ENCODE results near the gene IGFBP6.

IGFBP6 gene

DNA sequence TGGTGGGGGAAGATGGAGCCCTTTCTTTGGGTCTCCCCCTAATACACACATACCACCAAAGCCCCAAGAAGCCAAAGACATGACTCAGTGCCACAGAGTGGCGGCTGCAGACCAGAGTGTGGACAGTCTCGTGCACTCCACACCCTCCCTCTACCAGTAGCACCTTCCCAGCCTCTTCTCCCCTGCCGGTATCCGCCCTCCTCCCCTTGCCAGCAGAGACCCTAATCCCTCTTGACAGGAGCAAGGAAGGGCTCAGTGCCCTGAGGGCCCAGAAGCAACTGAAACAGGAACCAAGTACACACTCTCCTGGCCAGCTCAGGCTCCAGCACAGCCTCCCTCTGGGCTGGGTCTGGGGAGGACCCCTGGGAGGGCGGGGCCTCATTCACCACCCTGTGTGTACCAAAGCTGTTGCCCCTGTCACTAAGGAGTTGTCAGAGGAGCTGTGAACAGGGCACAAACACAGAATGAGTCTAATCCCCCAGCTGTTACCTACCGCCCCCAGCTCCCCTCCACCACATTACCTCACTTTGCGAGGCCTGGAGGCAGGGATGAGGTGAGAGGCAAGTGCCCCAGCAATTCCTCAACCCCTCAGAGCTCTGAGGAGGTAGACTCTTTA lies 26.5 kb upstream of the IGFBP6 start:
- no peak for DNase-seq (ENCODE audit: insufficient read length, low spot score)
- FAIRE-seq: no peak
- TF ChIP-seq, protein P1, sequence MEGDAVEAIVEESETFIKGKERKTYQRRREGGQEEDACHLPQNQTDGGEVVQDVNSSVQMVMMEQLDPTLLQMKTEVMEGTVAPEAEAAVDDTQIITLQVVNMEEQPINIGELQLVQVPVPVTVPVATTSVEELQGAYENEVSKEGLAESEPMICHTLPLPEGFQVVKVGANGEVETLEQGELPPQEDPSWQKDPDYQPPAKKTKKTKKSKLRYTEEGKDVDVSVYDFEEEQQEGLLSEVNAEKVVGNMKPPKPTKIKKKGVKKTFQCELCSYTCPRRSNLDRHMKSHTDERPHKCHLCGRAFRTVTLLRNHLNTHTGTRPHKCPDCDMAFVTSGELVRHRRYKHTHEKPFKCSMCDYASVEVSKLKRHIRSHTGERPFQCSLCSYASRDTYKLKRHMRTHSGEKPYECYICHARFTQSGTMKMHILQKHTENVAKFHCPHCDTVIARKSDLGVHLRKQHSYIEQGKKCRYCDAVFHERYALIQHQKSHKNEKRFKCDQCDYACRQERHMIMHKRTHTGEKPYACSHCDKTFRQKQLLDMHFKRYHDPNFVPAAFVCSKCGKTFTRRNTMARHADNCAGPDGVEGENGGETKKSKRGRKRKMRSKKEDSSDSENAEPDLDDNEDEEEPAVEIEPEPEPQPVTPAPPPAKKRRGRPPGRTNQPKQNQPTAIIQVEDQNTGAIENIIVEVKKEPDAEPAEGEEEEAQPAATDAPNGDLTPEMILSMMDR (IDR thresholded peaks at IDR 0.05; ENCODE audit: insufficient read depth, missing control alignments): no peak

DNA sequence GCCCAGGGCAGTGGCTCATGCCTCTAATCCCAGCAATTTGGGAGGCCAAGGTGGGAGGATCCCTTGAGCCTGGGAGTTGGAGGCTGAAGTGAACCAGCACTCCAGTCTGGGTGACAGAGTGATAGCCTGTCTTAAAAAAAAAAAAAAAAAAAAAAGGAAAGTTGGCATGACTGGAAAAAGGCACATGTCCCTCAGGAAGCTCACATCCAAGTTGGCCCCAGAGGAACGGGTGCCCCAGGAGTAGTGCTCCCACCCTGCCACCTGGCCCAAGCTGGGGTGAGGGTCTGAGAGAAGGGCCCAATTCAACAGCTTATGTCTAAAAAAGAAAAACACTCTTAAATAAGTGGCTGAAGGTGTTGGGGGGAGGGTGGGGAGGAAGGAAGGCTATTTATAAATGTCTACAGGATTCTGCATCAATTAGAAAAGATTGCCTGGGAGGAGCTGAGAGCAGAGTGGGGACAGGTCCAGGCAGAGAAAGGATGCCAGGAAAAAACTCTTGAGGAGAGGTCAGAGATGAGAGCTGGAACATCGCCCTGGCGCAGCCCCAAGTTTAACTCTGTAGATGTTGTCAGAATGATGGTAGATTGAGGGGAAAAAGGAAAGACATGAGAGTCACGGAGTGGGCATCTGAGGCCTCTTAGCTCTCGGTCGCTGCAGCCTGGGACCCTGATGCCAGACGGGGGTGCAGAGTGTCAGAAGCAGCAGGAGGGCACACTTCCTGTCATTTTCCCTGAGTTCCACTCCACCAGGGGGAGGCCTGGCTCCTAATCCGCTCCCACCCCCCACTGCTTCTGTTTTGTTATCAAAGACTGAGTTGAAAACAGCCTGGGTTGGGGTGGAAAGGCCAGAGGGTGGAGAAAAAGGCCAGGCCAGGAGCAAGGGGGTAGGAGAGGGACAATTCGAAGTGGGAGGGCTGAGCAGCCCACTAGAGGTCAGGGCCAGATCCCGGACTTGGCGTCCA lies 25.6 kb upstream of the IGFBP6 start:
- DNase-seq (ENCODE audit: insufficient read length, low spot score) (no peak), FAIRE-seq (no peak)
- TF ChIP-seq, protein P1 (IDR thresholded peaks at IDR 0.05; ENCODE audit: insufficient read depth, missing control alignments): no peak

DNA sequence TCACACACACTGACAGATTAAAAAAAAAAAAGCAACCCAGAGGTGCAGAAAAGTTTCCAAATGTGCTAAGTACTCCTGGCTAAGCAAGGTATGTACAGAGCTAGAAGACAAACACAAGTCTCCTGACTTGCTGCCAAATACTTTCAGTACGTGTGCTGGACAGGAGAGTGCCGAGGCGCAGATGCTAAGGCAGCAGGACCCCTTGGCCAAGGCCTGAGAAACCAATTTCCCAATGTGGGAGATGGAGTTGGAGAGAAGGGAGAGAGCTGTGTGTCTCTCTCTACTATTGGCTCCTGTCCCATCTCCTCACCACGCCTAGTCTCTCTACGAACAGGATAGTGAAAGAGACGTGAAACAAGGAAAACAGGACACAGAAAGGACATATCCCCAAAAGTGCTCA lies 23.6 kb upstream of the IGFBP6 start:
- no peak for FAIRE-seq
- TF ChIP-seq, protein P1 (IDR thresholded peaks at IDR 0.05; ENCODE audit: insufficient read depth, missing control alignments): no peak
- DNase-seq (ENCODE audit: insufficient read length, low spot score): no peak

DNA sequence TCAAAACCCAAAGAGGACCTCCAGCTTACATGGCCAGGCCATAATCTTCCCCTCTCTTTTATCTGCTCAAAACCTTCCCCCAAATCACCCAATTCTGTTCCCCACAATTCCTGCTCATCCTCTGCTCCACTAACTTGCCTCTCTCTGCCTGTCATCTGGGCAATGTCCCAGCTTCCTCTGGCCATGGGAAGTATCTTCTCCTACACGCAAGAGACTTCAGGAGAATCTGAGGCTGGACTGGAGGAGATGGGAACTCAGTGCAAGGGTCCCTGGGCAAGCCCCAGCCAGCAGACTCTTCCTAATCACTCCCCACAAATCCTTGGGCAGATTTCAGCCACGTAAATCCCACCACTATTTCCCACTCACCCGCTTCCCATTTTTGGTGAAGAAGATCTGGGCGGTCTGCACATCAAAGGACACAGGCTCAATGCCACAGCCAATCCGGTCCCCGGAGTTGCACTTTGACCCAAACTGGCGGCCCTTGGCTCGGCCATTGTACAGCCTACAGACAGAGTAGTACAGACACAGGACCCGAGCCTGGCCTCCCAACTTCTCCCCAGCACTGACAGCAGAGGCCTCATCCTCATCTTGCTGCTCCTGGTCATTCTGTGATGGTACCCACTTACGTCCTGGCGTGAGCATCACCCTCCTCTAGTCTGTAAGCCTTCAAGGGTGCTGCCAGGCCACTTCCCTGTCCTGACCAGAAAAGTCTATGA lies 23.0 kb upstream of the IGFBP6 start:
- TF ChIP-seq, protein P1 (IDR thresholded peaks at IDR 0.05; ENCODE audit: insufficient read depth, missing control alignments): no peak
- FAIRE-seq (no peak), DNase-seq (ENCODE audit: insufficient read length, low spot score) (no peak)

DNA sequence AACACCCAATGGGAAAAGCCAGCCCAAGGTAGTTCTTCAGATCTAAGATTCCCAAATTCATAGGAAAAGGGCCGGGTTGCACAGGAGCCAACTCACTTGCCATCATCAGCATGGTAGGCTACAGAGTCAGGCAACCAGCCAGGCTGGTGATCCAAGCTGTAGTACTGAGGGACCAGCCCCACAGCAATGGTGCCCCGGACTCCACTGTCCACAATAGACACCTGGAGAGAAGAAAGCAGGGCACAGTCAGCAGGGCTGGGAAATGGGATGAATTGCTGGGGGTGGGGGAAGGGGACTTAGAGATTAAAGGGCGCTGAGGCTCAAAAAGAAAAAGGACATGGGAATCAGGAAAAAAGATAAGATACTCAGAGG lies 22.5 kb upstream of the IGFBP6 start:
- DNase-seq (ENCODE audit: insufficient read length, low spot score) (no peak), FAIRE-seq (no peak)
- TF ChIP-seq, protein P1 (IDR thresholded peaks at IDR 0.05; ENCODE audit: insufficient read depth, missing control alignments): no peak

DNA sequence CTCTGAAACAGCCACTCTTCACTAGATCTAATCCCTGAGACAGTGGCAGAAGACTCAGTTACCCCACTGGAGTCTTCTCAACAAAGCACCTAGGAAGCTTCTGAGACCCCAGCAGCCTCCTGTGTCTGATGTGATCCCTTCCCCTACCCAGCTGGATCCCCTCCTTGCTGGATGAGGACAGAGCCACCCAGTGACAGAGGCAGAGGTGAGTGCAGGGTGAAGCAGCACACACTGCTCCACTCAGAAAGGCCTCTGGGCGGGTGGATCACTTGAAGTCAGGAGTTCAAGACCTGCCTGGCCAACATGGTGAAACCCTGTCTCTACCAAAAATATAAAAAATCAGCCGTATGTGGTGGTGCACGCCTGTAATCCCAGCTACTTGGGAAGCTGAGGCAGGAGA lies 21.0 kb upstream of the IGFBP6 start:
- DNase-seq (ENCODE audit: insufficient read length, low spot score) (no peak), FAIRE-seq (no peak)
- TF ChIP-seq, protein P1 (IDR thresholded peaks at IDR 0.05; ENCODE audit: insufficient read depth, missing control alignments): no peak

All from D721Med (cell line).